SKM-1 treated with dmso at 0.1 percent for 144 hours (cell line): ENCODE results near the gene CELF1.
A peak's percentile ranks its signal among the peaks of the same experiment; 100 is the strongest.

Experiments used
- DNase-seq: peaks from one replicate; lab custom pipeline; 2025; ENCODE audit not compliant: unreplicated experiment; lab: John Stamatoyannopoulos, UW

CELF1 gene

GRCh38 chr11:47426062-47426956 is 126.6 kb downstream of the CELF1 start, which contains the start of gene PSMC3:
TSS of gene PSMC3 (minus strand) at chr11:47426439. CDS start at chr11:47426279, 160 bp downstream.
- peak; percentile 96 for DNase-seq

- DNase-seq = no peak
Measured at GRCh38 chr11:47425611-47426010, 127.3 kb downstream of the CELF1 start.

- DNase-seq = no peak
Measured at GRCh38 chr11:47418454-47419259, 134.3 kb downstream of the CELF1 start.

- DNase-seq = no peak
Measured at GRCh38 chr11:47417712-47418111, 135.2 kb downstream of the CELF1 start.

DNA sequence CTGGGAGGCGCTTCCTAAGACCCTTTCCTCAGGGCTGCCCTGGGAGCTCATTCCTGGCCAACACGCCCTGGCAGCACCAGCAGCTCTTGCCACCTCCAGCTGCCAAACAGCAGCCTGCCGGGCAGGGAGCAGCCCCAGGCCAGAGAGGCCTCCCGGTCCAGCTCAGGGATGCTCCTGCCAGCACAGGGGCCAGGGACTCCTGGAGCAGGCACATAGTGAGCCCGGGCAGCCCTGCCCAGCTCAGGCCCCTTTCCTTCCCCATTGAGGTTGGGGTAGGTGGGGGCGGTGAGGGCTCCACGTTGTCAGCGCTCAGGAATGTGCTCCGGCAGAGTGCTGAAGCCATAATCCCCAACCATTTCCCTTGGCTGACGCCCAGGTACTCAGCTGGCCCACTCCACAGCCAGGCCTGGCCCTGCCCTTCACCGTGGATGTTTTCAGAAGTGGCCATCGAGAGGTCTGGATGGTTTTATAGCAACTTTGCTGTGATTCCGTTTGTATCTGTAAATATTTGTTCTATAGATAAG is 136.9 kb downstream of the CELF1 start:
- no peak for DNase-seq
